GM10248 (cell line): Measurements from ENCODE around the gene GNLY.

Experiments
- CTCF ChIA-PET: fragments of 300-600 bp; sonication (Branson Sonifier 250); formaldehyde crosslinking; extraction: SDS; loops from one replicate; lab custom pipeline; 2021; ENCODE audit warnings: antibody characterized with exemption; lab: Yijun Ruan, JAX
- POLR2A ChIA-PET: fragments of 350-650 bp; sonication (Branson Sonifier 250); formaldehyde crosslinking; extraction: SDS; loops from one replicate; lab custom pipeline; 2020; ENCODE audit warnings: antibody characterized with exemption; lab: Yijun Ruan, JAX
- DNase-seq: peaks from one replicate; pipeline ENCODE4 v3.0.0; 2012; ENCODE audit errors: extremely low spot score
- CTCF ChIP-seq: IDR thresholded peaks from 2 replicates; pipeline ENCODE4 v1.5.1; 2012; ENCODE audit warnings: mild to moderate bottlenecking, low read depth; ENCODE audit errors: extremely low read depth, missing control alignments, control extremely low read depth

Gene GNLY

GRCh38 chr2:85681372-85681763 lies 12.8 kb upstream of the GNLY start:
- no peak for DNase-seq
- CTCF ChIA-PET: interaction anchor here (1.6 to 9.3 kb wide), 3 partner anchors 10 to 33 kb away, joined by 4 to 128 read pairs (median 6); no protein-coding TSS in a partner anchor
- TF ChIP-seq CTCF: no peak
- POLR2A ChIA-PET: interaction anchor here (0.5 kb wide), 1 partner anchor 363 kb away, joined by 6 read pairs; no protein-coding TSS in a partner anchor

- no peak for DNase-seq
- POLR2A ChIA-PET: interaction anchor here (0.5 kb wide), 1 partner anchor 363 kb away, joined by 6 read pairs; no protein-coding TSS in a partner anchor
- TF ChIP-seq CTCF: no peak
- CTCF ChIA-PET: interaction anchor here (1.6 to 9.3 kb wide), 2 partner anchors 24 to 33 kb away, joined by 4 to 128 read pairs; no protein-coding TSS in a partner anchor
Observed at GRCh38 chr2:85681776-85682175, 12.4 kb upstream of the GNLY start.

- no peak for TF ChIP-seq CTCF
- no peak for DNase-seq
- CTCF ChIA-PET: interaction anchor here (0.7 to 1.6 kb wide), 3 partner anchors 25 to 46 kb away, joined by 3 to 4 read pairs (median 3); no protein-coding TSS in a partner anchor
Observed at GRCh38 chr2:85682378-85682777, 11.8 kb upstream of the GNLY start.

GRCh38 chr2:85684380-85684779 lies 9.8 kb upstream of the GNLY start:
- POLR2A ChIA-PET: no interaction called here
- DNase-seq: no peak
- CTCF ChIA-PET: interaction anchor here (1.4 to 2.8 kb wide), 3 partner anchors 15 to 47 kb away, joined by 3 to 12 read pairs (median 4); partner anchors contain the start of gene SFTPB

More at GRCh38 chr2:85682378-85682777, 11.8 kb upstream of the GNLY start:
- POLR2A ChIA-PET: no interaction called here

GRCh38 chr2:85684806-85685205 lies 9.4 kb upstream of the GNLY start:
- CTCF ChIA-PET: interaction anchor here (1.4 to 2.8 kb wide), 3 partner anchors 16 to 47 kb away, joined by 3 to 12 read pairs (median 4); partner anchors contain the start of gene SFTPB
- no peak for TF ChIP-seq CTCF
- no peak for DNase-seq
- POLR2A ChIA-PET: no interaction called here

More at GRCh38 chr2:85684380-85684779, 9.8 kb upstream of the GNLY start:
- no peak for TF ChIP-seq CTCF

GRCh38 chr2:85690932-85691331 lies 3.2 kb upstream of the GNLY start:
- TF ChIP-seq CTCF: no peak
- ChIA-PET CTCF (interaction anchor here (1.9 to 3.0 kb wide), 2 partner anchors 12 to 54 kb away, joined by 5 to 12 read pairs; no protein-coding TSS in a partner anchor), POLR2A (no interaction called here)
- DNase-seq: no peak
